Hepatocyte (in vitro differentiated cells): ENCODE data around the gene TMEM202. TPM values are rescaled to one million over a fixed set of nuclear protein-coding genes. Genes with fewer than 3 reads are reported as not detected.

ENCODE experiments used
- DNase-seq: peaks from one replicate; pipeline ENCODE4 v3.0.0-alpha.2; 2016; ENCODE audit warnings: low spot score
- H2AFZ ChIP-seq: fragments of 200-600 bp; sonication (generic); 2 replicates; pipeline ENCODE4 v1.6.0; 2016; ENCODE audit warnings: antibody characterized with exemption, mild to moderate bottlenecking
- H3K27ac ChIP-seq: fragments of 200-600 bp; sonication (generic); 2 replicates; pipeline ENCODE4 v1.5.1; 2016; ENCODE audit warnings: mild to moderate bottlenecking
- H3K27me3 ChIP-seq: fragments of 200-600 bp; sonication (generic); 2 replicates; pipeline ENCODE4 v1.6.1; 2016
- H3K36me3 ChIP-seq: fragments of 200-600 bp; sonication (generic); replicated peaks from 2 replicates; pipeline ENCODE4 v1.5.1; 2016; ENCODE audit warnings: low read depth; ENCODE audit not compliant: insufficient read depth
- H3K4me1 ChIP-seq: fragments of 200-600 bp; sonication (generic); 2 replicates; pipeline ENCODE4 v1.5.1; 2016; ENCODE audit warnings: mild to moderate bottlenecking, moderate library complexity; ENCODE audit not compliant: insufficient read depth
- H3K4me2 ChIP-seq: fragments of 200-600 bp; sonication (generic); 2 replicates; pipeline ENCODE4 v1.6.0; 2016
- H3K4me3 ChIP-seq: fragments of 200-600 bp; sonication (generic); 2 replicates; pipeline ENCODE4 v1.5.1; 2016; ENCODE audit warnings: mild to moderate bottlenecking
- H3K79me2 ChIP-seq: fragments of 200-600 bp; sonication (generic); 2 replicates; pipeline ENCODE4 v1.6.0; 2017; ENCODE audit warnings: mild to moderate bottlenecking
- H3K9me2 ChIP-seq: fragments of 200-600 bp; sonication (generic); replicated peaks from 2 replicates; pipeline ENCODE4 v1.6.0; 2017; ENCODE audit warnings: mild to moderate bottlenecking; ENCODE audit not compliant: insufficient read depth
- H3K9me3 ChIP-seq: fragments of 200-600 bp; sonication (generic); 2 replicates; pipeline ENCODE4 v1.5.1; 2016; ENCODE audit warnings: low read depth, mild to moderate bottlenecking
- H4K20me1 ChIP-seq: fragments of 200-600 bp; sonication (generic); 2 replicates; pipeline ENCODE4 v1.6.0; 2016; ENCODE audit warnings: mild to moderate bottlenecking; ENCODE audit not compliant: insufficient read depth, poor library complexity, severe bottlenecking
- EZH2 ChIP-seq: fragments of 200-600 bp; sonication (generic); IDR thresholded peaks from 2 replicates; pipeline ENCODE4 v1.6.1; 2016; ENCODE audit warnings: antibody characterized with exemption, mild to moderate bottlenecking, borderline replicate concordance
- EZH2phosphoT487 ChIP-seq: fragments of 200-600 bp; sonication (generic); IDR thresholded peaks from one replicate; pipeline ENCODE4 v1.6.1; 2018; ENCODE audit warnings: antibody characterized with exemption, mild to moderate bottlenecking, low read depth, moderate library complexity; ENCODE audit not compliant: unreplicated experiment, severe bottlenecking
- WGBS: methylation state at CpG from one replicate; pipeline ENCODE4 v1.1.6; 2016; ENCODE audit warnings: low lambda C conversion rate; ENCODE audit errors: missing lambda C conversion rate; 5-methylcytosine and 5-hydroxymethylcytosine counted together
- polyA plus RNA-seq: library from polyadenylated mRNA; unstranded; fragments of >200 nt; fragmentation: Nextera tagmentation; extraction: Ambion mirVana; gene quantifications from 2 replicates; pipeline ENCODE4 v1.2.1, GENCODE V29; 2016
- total RNA-seq: library from RNA; depleted of rRNA; stranded (reverse); fragments of >200 nt; gene quantifications from 2 replicates; pipeline ENCODE4 v1.2.3, GENCODE V29; 2014
- TF ChIP-seq, protein P1 (sequence below): fragments of 200-600 bp; sonication (generic); IDR thresholded peaks from 2 replicates; pipeline ENCODE4 v1.5.1; 2016; ENCODE audit warnings: antibody characterized with exemption, mild to moderate bottlenecking; ENCODE audit not compliant: poor library complexity

The TMEM202 gene
- total and polyA plus RNA-seq, 2 experiments from 2014 or later = not detected

DNA sequence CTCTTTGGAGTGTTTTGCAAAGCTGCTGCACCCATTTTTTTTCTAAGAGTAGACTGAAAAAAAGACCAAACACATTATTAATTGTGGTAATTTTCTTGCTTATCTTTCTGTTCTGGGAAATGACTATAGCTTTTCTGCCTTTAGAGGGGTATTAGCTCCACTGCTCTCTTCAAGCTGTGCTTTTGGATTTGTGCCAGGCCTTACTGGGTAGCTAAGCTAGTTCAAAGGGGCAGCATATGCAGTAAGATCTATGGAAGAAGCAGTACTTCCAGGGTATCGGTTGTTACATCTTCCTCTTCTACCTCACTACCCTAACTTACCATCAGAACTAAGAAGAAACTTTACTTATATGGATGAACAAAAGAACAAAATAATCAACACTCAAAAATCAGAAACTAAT, 47.3 kb downstream of the TMEM202 start:
- H3K27me3 ChIP-seq = no peaks in the 10 kb centered on the region
- no peaks in the 10 kb centered on the region for H3K79me2 ChIP-seq
- 74% methylated on average over 1 of the region's 1 CpG for WGBS
- H3K4me2 ChIP-seq = no peak overlapping the region
- no peaks in the 10 kb centered on the region for H3K9me2 ChIP-seq
- H2AFZ ChIP-seq = no peak overlapping the region
- no peak overlapping the region for H3K27ac ChIP-seq
- H3K4me3 ChIP-seq = no peak overlapping the region
- no peaks in the 10 kb centered on the region for H4K20me1 ChIP-seq
- H3K4me1 ChIP-seq = no peaks in the 10 kb centered on the region
- no peak for TF ChIP-seq EZH2
- no peak for TF ChIP-seq EZH2phosphoT487
- TF ChIP-seq, protein P1, sequence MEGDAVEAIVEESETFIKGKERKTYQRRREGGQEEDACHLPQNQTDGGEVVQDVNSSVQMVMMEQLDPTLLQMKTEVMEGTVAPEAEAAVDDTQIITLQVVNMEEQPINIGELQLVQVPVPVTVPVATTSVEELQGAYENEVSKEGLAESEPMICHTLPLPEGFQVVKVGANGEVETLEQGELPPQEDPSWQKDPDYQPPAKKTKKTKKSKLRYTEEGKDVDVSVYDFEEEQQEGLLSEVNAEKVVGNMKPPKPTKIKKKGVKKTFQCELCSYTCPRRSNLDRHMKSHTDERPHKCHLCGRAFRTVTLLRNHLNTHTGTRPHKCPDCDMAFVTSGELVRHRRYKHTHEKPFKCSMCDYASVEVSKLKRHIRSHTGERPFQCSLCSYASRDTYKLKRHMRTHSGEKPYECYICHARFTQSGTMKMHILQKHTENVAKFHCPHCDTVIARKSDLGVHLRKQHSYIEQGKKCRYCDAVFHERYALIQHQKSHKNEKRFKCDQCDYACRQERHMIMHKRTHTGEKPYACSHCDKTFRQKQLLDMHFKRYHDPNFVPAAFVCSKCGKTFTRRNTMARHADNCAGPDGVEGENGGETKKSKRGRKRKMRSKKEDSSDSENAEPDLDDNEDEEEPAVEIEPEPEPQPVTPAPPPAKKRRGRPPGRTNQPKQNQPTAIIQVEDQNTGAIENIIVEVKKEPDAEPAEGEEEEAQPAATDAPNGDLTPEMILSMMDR = no peak
- no peaks in the 10 kb centered on the region for H3K36me3 ChIP-seq
- H3K9me3 ChIP-seq = no peaks in the 10 kb centered on the region
- no peak for DNase-seq

DNA sequence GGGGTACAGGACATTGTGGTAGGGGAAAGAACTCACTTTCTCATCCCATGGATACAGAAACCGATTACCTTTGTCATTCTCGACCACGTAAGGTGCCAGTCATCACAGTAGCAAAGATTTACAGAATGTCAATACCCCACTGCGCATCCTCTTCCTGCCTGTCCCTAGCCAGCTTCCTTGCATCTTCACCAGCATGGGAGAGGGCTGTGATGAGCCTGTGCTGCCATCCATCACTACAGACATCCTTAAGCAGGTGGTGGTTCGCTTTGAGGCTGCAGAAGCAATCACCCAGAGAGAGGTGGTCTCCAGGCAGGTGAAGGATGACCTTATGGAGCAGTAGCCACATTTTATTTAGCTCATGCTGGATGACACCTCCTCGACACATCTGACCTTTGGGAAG, 52.7 kb downstream of the TMEM202 start:
- no peaks in the 10 kb centered on the region for H3K79me2 ChIP-seq
- H3K27ac ChIP-seq = no peak overlapping the region
- H4K20me1 ChIP-seq = no peaks in the 10 kb centered on the region
- H3K9me2 ChIP-seq = no peaks in the 10 kb centered on the region
- no peaks in the 10 kb centered on the region for H3K36me3 ChIP-seq
- no peak overlapping the region for H3K4me3 ChIP-seq
- H3K4me1 ChIP-seq = no peaks in the 10 kb centered on the region
- TF ChIP-seq, protein P1 = no peak
- TF ChIP-seq EZH2phosphoT487 = no peak
- TF ChIP-seq EZH2 = no peak
- no peak overlapping the region for H3K4me2 ChIP-seq
- no peaks in the 10 kb centered on the region for H3K9me3 ChIP-seq
- no peak overlapping the region for H2AFZ ChIP-seq
- DNase-seq = no peak
- peaks cover 6% of the 10 kb centered on the region for H3K27me3 ChIP-seq
- WGBS = 85% methylated on average over 6 of the region's 6 CpGs

- Histone ChIP-seq H4K20me1 (no peaks in the 10 kb centered on the region), H3K4me2 (no peak overlapping the region)
Measured at GRCh38 chr15:72451224-72451623, 53.1 kb downstream of the TMEM202 start.

More at GRCh38 chr15:72451224-72451623, 53.1 kb downstream of the TMEM202 start:
- Histone ChIP-seq H3K27ac (no peak overlapping the region), H3K4me3 (no peak overlapping the region), H3K4me1 (no peaks in the 10 kb centered on the region), H3K79me2 (no peaks in the 10 kb centered on the region), H3K9me2 (no peaks in the 10 kb centered on the region), H3K36me3 (no peaks in the 10 kb centered on the region), H3K9me3 (no peaks in the 10 kb centered on the region), H3K27me3 (peaks cover 6% of the 10 kb centered on the region), H2AFZ (no peak overlapping the region)
- DNase-seq = no peak
- TF ChIP-seq EZH2phosphoT487 (no peak), EZH2 (no peak)
- TF ChIP-seq, protein P1 = no peak
- WGBS = 83% methylated on average over 9 of the region's 9 CpGs
